Astrocyte of the hippocampus (primary cell): ENCODE data around the gene LMBRD2.
A peak's percentile ranks its signal among the peaks of the same experiment; 100 is the strongest.
"Not testable (repeated sequence)": the region's sequence is repeated elsewhere in the genome, so short reads cannot be mapped to it uniquely, and the experiment has no call there.

Source experiments
- DNase-seq: peaks from one replicate; pipeline ENCODE4 v3.0.0; 2011; ENCODE audit warnings: low read depth, low spot score

Gene LMBRD2

GRCh38 chr5:36151434-36152323 lies at the start of gene LMBRD2, which contains the start of gene SKP2:
LMBRD2 (minus strand) TSS chr5:36151887; CDS start chr5:36143349, 8,538 bp downstream.
SKP2 (plus strand) TSS chr5:36152111; CDS start chr5:36152263, 152 bp downstream.
- peak; percentile 99 for DNase-seq

GRCh38 chr5:36200513-36200912 lies 48.8 kb upstream of the LMBRD2 start:
- peak; percentile 22 for DNase-seq

- no peak for DNase-seq
Observed at GRCh38 chr5:36199620-36200019, 47.9 kb upstream of the LMBRD2 start.

DNA sequence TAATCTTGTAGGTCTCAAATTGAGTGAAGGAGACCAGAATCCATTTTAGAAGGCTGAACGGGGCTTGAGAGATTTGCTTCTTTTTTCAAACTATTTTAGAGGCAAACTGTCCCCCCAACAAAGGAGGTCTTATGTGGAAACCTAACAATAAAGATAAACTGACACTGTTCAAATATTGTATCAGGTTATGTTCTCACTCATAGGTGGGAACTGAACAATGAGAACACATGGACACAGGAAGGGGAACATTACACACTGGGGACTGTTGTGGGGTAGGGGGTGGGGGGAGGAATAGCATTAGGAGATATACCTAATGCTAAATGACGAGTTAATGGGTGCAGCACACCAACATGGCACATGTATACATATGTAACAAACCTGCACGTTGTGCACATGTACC lies 47.1 kb upstream of the LMBRD2 start:
- not testable (repeated sequence) for DNase-seq

GRCh38 chr5:36198281-36198680 lies 46.6 kb upstream of the LMBRD2 start:
- DNase-seq = no peak

- DNase-seq = no peak
Observed at GRCh38 chr5:36193746-36194145, 42.1 kb upstream of the LMBRD2 start.

DNA sequence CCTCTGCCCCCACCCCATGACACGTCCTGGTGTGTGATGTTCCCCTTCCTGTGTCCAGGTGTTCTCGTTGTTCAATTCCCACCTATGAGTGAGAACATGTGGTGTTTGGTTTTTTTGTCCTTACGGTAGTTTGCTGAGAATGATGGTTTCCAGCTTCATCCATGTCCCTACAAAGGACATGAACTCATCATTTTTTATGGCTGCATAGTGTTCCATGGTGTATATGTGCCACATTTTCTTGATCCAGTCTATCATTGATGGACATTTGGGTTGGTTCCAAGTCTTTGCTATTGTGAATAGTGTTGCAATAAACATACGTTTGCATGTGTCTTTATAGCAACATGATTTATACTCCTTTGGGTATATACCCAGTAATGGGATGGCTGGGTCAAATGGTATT lies 32.7 kb upstream of the LMBRD2 start:
- DNase-seq = not testable (repeated sequence)

- no peak for DNase-seq
Observed at GRCh38 chr5:36181774-36182173, 30.1 kb upstream of the LMBRD2 start.

DNA sequence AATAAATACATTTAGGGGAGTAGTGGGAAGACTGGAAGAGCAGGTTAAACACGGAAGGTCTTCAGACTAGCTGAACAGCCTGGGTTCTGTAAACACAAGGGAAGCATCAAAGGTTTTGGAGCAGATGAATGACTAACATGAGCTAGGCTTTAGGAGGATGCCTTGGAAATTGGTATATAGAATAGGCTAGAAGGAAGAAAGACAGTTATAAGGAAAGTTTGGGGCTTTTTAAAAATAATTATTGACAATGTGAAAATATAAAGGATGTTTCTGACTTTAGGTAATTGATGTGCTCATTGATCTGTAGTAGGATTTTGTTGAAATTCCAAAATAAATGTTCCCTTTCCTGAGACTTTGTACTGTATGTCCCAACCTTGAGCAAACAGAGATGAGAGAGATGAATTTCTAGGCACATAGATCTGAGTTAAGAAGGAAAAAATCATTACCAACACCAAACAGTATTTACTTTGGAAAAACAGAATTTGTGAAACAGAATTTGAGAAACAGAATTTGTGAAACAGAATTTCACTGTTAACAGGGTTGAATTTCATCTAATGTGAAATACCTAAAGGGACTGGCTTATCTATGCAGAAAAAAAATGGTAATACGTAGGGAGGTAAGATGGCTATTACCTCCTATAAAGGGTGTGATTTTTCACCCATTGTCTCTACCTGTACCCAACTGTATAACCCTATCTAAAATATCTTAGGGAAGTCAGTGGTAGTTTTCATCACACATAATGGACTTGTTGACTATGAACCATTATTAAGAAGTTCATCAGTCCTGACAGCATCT lies 29.1 kb upstream of the LMBRD2 start:
- no peak for DNase-seq

- no peak for DNase-seq
Observed at GRCh38 chr5:36179950-36180349, 28.3 kb upstream of the LMBRD2 start.

GRCh38 chr5:36178524-36178890 lies 26.8 kb upstream of the LMBRD2 start:
- no peak for DNase-seq

- peak; percentile 65 for DNase-seq
Observed at GRCh38 chr5:36177715-36178523, 26.2 kb upstream of the LMBRD2 start.

DNA sequence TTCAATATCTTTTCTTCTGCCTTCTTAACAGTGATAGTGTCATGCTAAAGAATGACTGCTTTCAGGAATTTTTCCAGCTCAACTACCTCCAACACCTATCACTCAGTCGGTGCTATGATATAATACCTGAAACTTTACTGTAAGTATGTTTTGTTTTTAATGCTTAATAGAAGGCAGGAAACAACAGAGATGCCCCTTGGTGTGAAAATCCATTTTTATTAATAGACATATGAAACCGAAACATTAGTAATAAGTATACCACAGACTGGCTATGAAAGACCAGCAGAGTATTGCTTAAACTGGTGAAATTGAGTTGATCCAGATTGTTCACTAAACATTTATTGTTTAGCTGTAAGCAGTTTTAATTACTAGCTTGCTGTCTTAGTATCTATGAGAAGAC lies 25.5 kb upstream of the LMBRD2 start:
- DNase-seq = no peak

DNA sequence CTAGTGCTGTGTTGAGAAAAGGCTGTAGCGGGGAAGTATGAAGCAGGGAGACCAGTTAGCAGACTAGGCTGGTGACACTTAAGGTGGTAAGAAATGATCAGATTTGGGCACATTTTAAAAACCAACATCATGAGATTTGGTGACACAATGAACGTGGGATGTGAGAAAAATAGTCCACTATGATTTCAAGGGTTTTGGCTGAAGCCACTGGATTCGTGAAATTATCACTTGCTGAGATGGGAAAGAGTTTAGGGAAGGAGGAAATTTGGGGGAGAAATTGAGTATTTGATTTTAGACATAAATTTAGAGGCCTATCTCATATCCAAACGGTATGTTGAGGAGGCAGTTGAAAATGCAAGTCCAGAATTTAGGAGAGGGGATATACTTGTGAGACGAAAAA lies 23.4 kb upstream of the LMBRD2 start:
- no peak for DNase-seq

- DNase-seq = no peak
Observed at GRCh38 chr5:36174119-36174518, 22.4 kb upstream of the LMBRD2 start.

GRCh38 chr5:36173426-36173825 lies 21.7 kb upstream of the LMBRD2 start:
- no peak for DNase-seq

GRCh38 chr5:36172599-36172998 lies 20.9 kb upstream of the LMBRD2 start:
- DNase-seq = no peak

GRCh38 chr5:36170832-36171424 lies 19.2 kb upstream of the LMBRD2 start:
- DNase-seq = no peak

GRCh38 chr5:36168737-36169136 lies 17.1 kb upstream of the LMBRD2 start:
- no peak for DNase-seq

GRCh38 chr5:36164461-36164860 lies 12.8 kb upstream of the LMBRD2 start:
- no peak for DNase-seq

DNA sequence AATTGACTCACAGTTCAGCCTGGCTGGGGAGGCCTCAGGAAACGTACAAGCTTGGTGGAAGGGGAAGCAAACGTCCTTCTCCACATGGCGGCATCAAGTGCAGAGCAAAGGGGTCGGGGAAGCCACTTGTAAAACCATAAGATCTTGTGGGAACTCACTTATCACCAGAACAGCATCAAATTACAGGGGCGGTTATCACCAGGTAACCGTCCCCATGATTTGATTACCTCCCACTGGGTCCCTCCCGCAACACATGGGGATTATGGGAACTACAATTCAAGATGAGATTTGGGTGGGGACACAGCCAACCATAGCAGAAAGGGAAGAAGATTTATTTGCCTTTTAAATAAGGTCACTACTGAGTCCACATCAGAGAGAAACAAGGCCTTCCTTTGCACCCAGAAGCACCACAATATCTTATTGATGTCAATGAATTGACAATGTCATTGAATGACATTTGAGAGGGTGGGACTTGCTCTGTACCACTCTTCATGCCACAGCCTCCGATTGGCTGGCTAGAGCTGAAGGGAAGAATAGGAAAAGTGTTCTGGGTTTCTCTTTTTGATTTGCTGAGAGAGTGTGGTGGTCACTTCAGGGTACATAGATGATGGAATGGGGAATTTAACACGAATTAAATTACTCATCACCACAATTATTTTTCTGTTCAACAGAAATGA lies 11.3 kb upstream of the LMBRD2 start:
- no peak for DNase-seq
